Ascending aorta (tissue), 2 donors: ENCODE measurements around the gene UAP1L1. TPM values are rescaled to one million over a fixed set of nuclear protein-coding genes. Genes with fewer than 3 reads are reported as not detected.

Source experiments
- DNase-seq, 2 donors: peaks; one replicate each; pipeline ENCODE4 v3.0.0-alpha.2; 2019; ENCODE audit warnings: low spot score in 2 of 2
- H3K27ac ChIP-seq, 2 donors: fragments of 200-600 bp; sonication (generic); one replicate each; pipeline ENCODE4 v1.5.1; 2016 to 2017; ENCODE audit warnings: mild to moderate bottlenecking in 1 of 2
- H3K27me3 ChIP-seq: fragments of 200-600 bp; sonication (generic); one replicate; pipeline ENCODE4 v1.5.1; 2017
- H3K36me3 ChIP-seq, 2 donors: fragments of 200-600 bp; sonication (generic); one replicate each; pipeline ENCODE4 v1.5.1; 2016
- H3K4me1 ChIP-seq, 2 donors: fragments of 200-600 bp; sonication (generic); one replicate each; pipeline ENCODE4 v1.5.1; 2016 to 2017; ENCODE audit warnings: mild to moderate bottlenecking in 1 of 2
- H3K4me3 ChIP-seq, 2 donors: fragments of 200-600 bp; sonication (generic); one replicate each; pipeline ENCODE4 v1.5.1; 2016 to 2017; ENCODE audit warnings: mild to moderate bottlenecking in 1 of 2
- H3K9me3 ChIP-seq, 2 donors: fragments of 200-600 bp; sonication (generic); one replicate each; pipeline ENCODE4 v1.5.1; 2016
- intact Hi-C: fragments of 100-400 bp; cut with DNase I; formaldehyde crosslinking; loops from one replicate; pipeline ENCODE4 v1.15.1; 2023
- total RNA-seq: library from RNA; depleted of rRNA; stranded (reverse); fragments of >200 nt; gene quantifications from one replicate; pipeline ENCODE4 v1.1.0, GENCODE V29; 2016
- TF ChIP-seq, protein P1 (sequence below), 3 experiments: fragments of 200-600 bp in 2 of 3; fragments of 450-650 bp in 1 of 3; sonication (generic) in 2 of 3; IDR thresholded peaks; one replicate each; pipeline ENCODE4 v1.5.1; 2016 to 2019; ENCODE audit warnings: antibody characterized with exemption in 3 of 3, mild to moderate bottlenecking in 1 of 3, moderate library complexity in 1 of 3

The UAP1L1 gene
- total RNA-seq, 1 donor from 2014 or later: 17.1 TPM

- Histone ChIP-seq H3K4me1 (no peaks in the 10 kb centered on the region), H3K4me3 (no peak overlapping the region), H3K36me3 (peaks cover 69 to 80% of the 10 kb centered on the region in 2 donors), H3K9me3 (no peaks in the 10 kb centered on the region), H3K27me3 (no peaks in the 10 kb centered on the region), H3K27ac (no peak overlapping the region)
- TF ChIP-seq, protein P1, sequence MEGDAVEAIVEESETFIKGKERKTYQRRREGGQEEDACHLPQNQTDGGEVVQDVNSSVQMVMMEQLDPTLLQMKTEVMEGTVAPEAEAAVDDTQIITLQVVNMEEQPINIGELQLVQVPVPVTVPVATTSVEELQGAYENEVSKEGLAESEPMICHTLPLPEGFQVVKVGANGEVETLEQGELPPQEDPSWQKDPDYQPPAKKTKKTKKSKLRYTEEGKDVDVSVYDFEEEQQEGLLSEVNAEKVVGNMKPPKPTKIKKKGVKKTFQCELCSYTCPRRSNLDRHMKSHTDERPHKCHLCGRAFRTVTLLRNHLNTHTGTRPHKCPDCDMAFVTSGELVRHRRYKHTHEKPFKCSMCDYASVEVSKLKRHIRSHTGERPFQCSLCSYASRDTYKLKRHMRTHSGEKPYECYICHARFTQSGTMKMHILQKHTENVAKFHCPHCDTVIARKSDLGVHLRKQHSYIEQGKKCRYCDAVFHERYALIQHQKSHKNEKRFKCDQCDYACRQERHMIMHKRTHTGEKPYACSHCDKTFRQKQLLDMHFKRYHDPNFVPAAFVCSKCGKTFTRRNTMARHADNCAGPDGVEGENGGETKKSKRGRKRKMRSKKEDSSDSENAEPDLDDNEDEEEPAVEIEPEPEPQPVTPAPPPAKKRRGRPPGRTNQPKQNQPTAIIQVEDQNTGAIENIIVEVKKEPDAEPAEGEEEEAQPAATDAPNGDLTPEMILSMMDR (IDR thresholded peaks at IDR 0.05): no peak
- no peak for DNase-seq
- intact Hi-C loops: no loop called here
Measured at GRCh38 chr9:137099231-137099630, 21.9 kb downstream of the UAP1L1 start.

GRCh38 chr9:137103206-137103999 is 26.1 kb downstream of the UAP1L1 start:
- H3K27ac ChIP-seq: no peak overlapping the region
- peaks cover 84 to 95% of the 10 kb centered on the region in 2 donors for H3K36me3 ChIP-seq
- H3K9me3 ChIP-seq: no peaks in the 10 kb centered on the region
- DNase-seq: no peak
- intact Hi-C loops: no loop called here
- no peak overlapping the region for H3K4me3 ChIP-seq
- no peaks in the 10 kb centered on the region for H3K4me1 ChIP-seq
- TF ChIP-seq, protein P1 (IDR thresholded peaks at IDR 0.05): no peak
- H3K27me3 ChIP-seq: no peaks in the 10 kb centered on the region

DNA sequence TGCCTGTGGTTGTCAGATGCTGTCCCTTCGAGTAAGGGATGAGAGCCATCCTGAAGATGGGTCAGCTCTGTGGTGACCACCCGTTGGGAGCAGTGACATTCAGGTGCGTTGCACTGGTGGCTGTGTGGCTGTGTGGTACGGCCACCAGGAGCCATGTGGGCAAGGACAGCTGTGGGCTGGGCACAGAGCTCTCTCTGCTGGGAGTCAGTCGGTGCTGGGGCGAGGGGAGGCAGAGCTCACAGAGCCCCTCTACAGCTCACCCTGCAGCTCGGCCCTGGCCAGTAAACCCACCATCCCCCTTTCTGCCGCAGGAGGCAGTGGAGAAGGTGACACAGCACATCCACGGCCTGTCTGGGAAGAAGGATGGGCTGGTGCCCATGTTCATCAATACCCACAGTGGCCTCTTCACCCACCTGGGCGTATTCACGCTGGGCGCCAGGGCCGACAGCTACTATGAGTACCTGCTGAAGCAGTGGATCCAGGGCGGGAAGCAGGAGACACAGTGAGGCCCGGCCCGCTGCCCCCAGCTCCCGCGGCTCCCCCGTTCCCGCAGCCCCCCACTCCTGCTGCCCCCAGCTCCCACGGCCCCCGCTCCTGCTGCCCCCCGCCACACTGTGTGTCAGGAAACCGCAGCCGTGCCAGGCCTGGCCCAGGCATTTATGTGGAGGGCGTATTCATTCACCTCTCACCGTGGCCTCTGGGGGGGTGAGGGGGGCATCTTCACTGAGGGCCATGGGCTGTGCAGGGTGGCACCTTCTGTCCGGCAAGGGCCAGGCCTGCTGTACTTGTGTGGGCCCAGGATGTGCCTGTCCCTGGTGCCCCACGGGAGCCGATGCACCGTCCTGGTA is 28.7 kb downstream of the UAP1L1 start:
- Histone ChIP-seq H3K27me3 (no peaks in the 10 kb centered on the region), H3K4me1 (no peaks in the 10 kb centered on the region), H3K9me3 (no peaks in the 10 kb centered on the region), H3K36me3 (peaks cover 84 to 97% of the 10 kb centered on the region in 2 donors), H3K4me3 (no peak overlapping the region), H3K27ac (no peak overlapping the region)
- DNase-seq: no peak
- intact Hi-C loops: no loop called here
- TF ChIP-seq, protein P1 (IDR thresholded peaks at IDR 0.05): no peak

- Histone ChIP-seq H3K27ac (no peak overlapping the region), H3K36me3 (peaks cover 80 to 94% of the 10 kb centered on the region in 2 donors), H3K4me1 (no peaks in the 10 kb centered on the region), H3K9me3 (no peaks in the 10 kb centered on the region), H3K27me3 (no peaks in the 10 kb centered on the region), H3K4me3 (no peak overlapping the region)
- TF ChIP-seq, protein P1 (IDR thresholded peaks at IDR 0.05): no peak
- DNase-seq: no peak
- intact Hi-C loops: no loop called here
Measured at GRCh38 chr9:137106662-137107250, 29.4 kb downstream of the UAP1L1 start.

GRCh38 chr9:137107312-137107921 is 30.1 kb downstream of the UAP1L1 start:
- Histone ChIP-seq H3K27ac (no peak overlapping the region), H3K36me3 (peaks cover 74 to 95% of the 10 kb centered on the region in 2 donors), H3K4me3 (no peak overlapping the region), H3K27me3 (no peaks in the 10 kb centered on the region), H3K4me1 (no peaks in the 10 kb centered on the region), H3K9me3 (no peaks in the 10 kb centered on the region)
- no peak for DNase-seq
- TF ChIP-seq, protein P1 (IDR thresholded peaks at IDR 0.05): no peak
- intact Hi-C loops: no loop called here
